Common myeloid progenitor, CD34-positive (primary cell): Measurements from ENCODE around the gene SYNDIG1.

ENCODE experiments used
- CTCF ChIA-PET: fragments of 350-600 bp; sonication (Branson Sonifier 250); formaldehyde crosslinking; loops from one replicate; lab custom pipeline; 2021; ENCODE audit warnings: antibody characterized with exemption; lab: Charles Lee
- POLR2A ChIA-PET: fragments of 350-600 bp; sonication (Branson Sonifier 250); formaldehyde crosslinking; loops from one replicate; lab custom pipeline; 2021; ENCODE audit warnings: antibody characterized with exemption; lab: Charles Lee
- DNase-seq, 3 donors: peaks; one replicate each; pipeline versions ENCODE4 v3.0.0 to v3.0.0-alpha.2; 2013
- H3K27ac ChIP-seq, 2 experiments: 1 replicate in 1 of 2; 2 replicates in 1 of 2; pipeline ENCODE4 v1.7.0; 2013; ENCODE audit warnings: inconsistent platforms in 2 of 2, low read length in 2 of 2, mild to moderate bottlenecking in 2 of 2, low read depth in 1 of 2, moderate library complexity in 1 of 2; ENCODE audit not compliant: severe bottlenecking in 2 of 2, insufficient read depth in 1 of 2, poor library complexity in 1 of 2
- H3K27me3 ChIP-seq, 5 experiments: replicated peaks in 2 of 5; 1 replicate in 3 of 5; 2 replicates in 2 of 5; pipeline versions ENCODE4 v1.6.1 to v1.7.0; 2013; ENCODE audit warnings: low read length in 4 of 5, mild to moderate bottlenecking in 2 of 5, moderate library complexity in 2 of 5, inconsistent platforms in 1 of 5; ENCODE audit not compliant: insufficient read depth in 5 of 5, control insufficient read depth in 4 of 5
- H3K36me3 ChIP-seq, 4 experiments: 1 replicate in 2 of 4; 2 replicates in 2 of 4; pipeline versions ENCODE4 v1.6.1 to v1.7.0; 2013; ENCODE audit warnings: low read length in 3 of 4, control low read depth in 1 of 4, mild to moderate bottlenecking in 1 of 4; ENCODE audit not compliant: control insufficient read depth in 4 of 4, insufficient read depth in 4 of 4
- H3K4me1 ChIP-seq, 4 experiments: 1 replicate in 3 of 4; 2 replicates in 1 of 4; pipeline versions ENCODE4 v1.6.1 to v1.7.1; 2013; ENCODE audit warnings: low read length in 3 of 4, mild to moderate bottlenecking in 3 of 4, control low read depth in 1 of 4, inconsistent platforms in 1 of 4, moderate library complexity in 1 of 4; ENCODE audit not compliant: control insufficient read depth in 4 of 4, insufficient read depth in 4 of 4; ENCODE audit errors: control extremely low read depth in 1 of 4
- H3K4me3 ChIP-seq, 7 experiments: 1 replicate in 4 of 7; 2 replicates in 3 of 7; pipeline versions ENCODE4 v1.5.1 to v1.7.0; 2013; ENCODE audit warnings: mild to moderate bottlenecking in 7 of 7, low read length in 6 of 7, moderate library complexity in 6 of 7, inconsistent platforms in 2 of 7, low read depth in 2 of 7, control low read depth in 1 of 7; ENCODE audit not compliant: insufficient read depth in 4 of 7, control insufficient read depth in 1 of 7; ENCODE audit errors: extremely low read depth in 1 of 7
- H3K9me3 ChIP-seq, 5 experiments: 1 replicate in 4 of 5; 2 replicates in 1 of 5; pipeline versions ENCODE4 v1.6.1 to v1.7.1; 2013; ENCODE audit warnings: low read length in 4 of 5, mild to moderate bottlenecking in 2 of 5, inconsistent platforms in 1 of 5, low read depth in 1 of 5, moderate library complexity in 1 of 5; ENCODE audit not compliant: control insufficient read depth in 4 of 5, insufficient read depth in 2 of 5; ENCODE audit errors: control extremely low read depth in 1 of 5
- WGBS: methylation state at CpG from one replicate; pipeline ENCODE4 v1.1.5; 2013; ENCODE audit not compliant: insufficient coverage; 5-methylcytosine and 5-hydroxymethylcytosine counted together

Gene SYNDIG1

GRCh38 chr20:24560571-24561491 is 91.4 kb downstream of the SYNDIG1 start:
- peaks cover 3 to 22% (median 15%) of the 10 kb centered on the region in 5 experiments for H3K9me3 ChIP-seq
- H3K27me3 ChIP-seq, result no peaks in the 10 kb centered on the region
- 88% methylated on average over 2 of the region's 5 CpGs for WGBS
- no peak for DNase-seq
- ChIA-PET POLR2A (interaction anchor here (0.7 kb wide), 1 partner anchor 221 kb away, joined by 3 read pairs; no protein-coding TSS in a partner anchor), CTCF (no interaction called here)
- no peaks in the 10 kb centered on the region for H3K36me3 ChIP-seq
- H3K27ac ChIP-seq, result no peak overlapping the region
- no peaks in the 10 kb centered on the region for H3K4me1 ChIP-seq
- no peak overlapping the region for H3K4me3 ChIP-seq

- CTCF ChIA-PET, result no interaction called here
- no peaks in the 10 kb centered on the region for H3K27me3 ChIP-seq
- no peak overlapping the region for H3K4me3 ChIP-seq
- no peak overlapping the region for H3K27ac ChIP-seq
- DNase-seq, result no peak
- H3K36me3 ChIP-seq, result no peaks in the 10 kb centered on the region
- peaks cover 3 to 29% (median 16%) of the 10 kb centered on the region in 5 experiments for H3K9me3 ChIP-seq
- WGBS, result no CpG with 5 or more reads among the region's 2 CpGs
- no peaks in the 10 kb centered on the region for H3K4me1 ChIP-seq
- POLR2A ChIA-PET, result no interaction called here
Measured at GRCh38 chr20:24565835-24566351, 96.5 kb downstream of the SYNDIG1 start.

GRCh38 chr20:24566656-24567055 is 97.2 kb downstream of the SYNDIG1 start:
- H3K9me3 ChIP-seq, result peaks cover 3 to 29% (median 16%) of the 10 kb centered on the region in 5 experiments
- H3K27ac ChIP-seq, result no peak overlapping the region
- no peak for DNase-seq
- ChIA-PET POLR2A (no interaction called here), CTCF (no interaction called here)
- H3K4me3 ChIP-seq, result no peak overlapping the region
- no peaks in the 10 kb centered on the region for H3K4me1 ChIP-seq
- 97% methylated on average over 7 of the region's 7 CpGs for WGBS
- H3K36me3 ChIP-seq, result no peaks in the 10 kb centered on the region
- no peaks in the 10 kb centered on the region for H3K27me3 ChIP-seq

GRCh38 chr20:24567508-24567907 is 98.1 kb downstream of the SYNDIG1 start:
- Histone ChIP-seq H3K4me3 (no peak overlapping the region), H3K36me3 (no peaks in the 10 kb centered on the region), H3K27me3 (no peaks in the 10 kb centered on the region), H3K4me1 (no peaks in the 10 kb centered on the region), H3K9me3 (peaks cover 3 to 29% (median 15%) of the 10 kb centered on the region in 5 experiments), H3K27ac (no peak overlapping the region)
- CTCF ChIA-PET, result no interaction called here
- POLR2A ChIA-PET, result no interaction called here
- WGBS, result 100% methylated on average over 5 of the region's 5 CpGs
- DNase-seq, result no peak

- Histone ChIP-seq H3K4me1 (no peaks in the 10 kb centered on the region), H3K4me3 (no peak overlapping the region), H3K9me3 (peaks cover 0 to 17% (median 4%) of the 10 kb centered on the region in 5 experiments), H3K27me3 (no peaks in the 10 kb centered on the region), H3K27ac (no peak overlapping the region), H3K36me3 (no peaks in the 10 kb centered on the region)
- CTCF ChIA-PET, result interaction anchor here (1.7 kb wide), 1 partner anchor 12 kb away, joined by 5 read pairs; no protein-coding TSS in a partner anchor
- POLR2A ChIA-PET, result no interaction called here
- WGBS, result 95% methylated on average over 8 of the region's 8 CpGs
- no peak for DNase-seq
Measured at GRCh38 chr20:24568842-24569241, 99.4 kb downstream of the SYNDIG1 start.

GRCh38 chr20:24571159-24571558 is 101.7 kb downstream of the SYNDIG1 start:
- no peak overlapping the region for H3K4me3 ChIP-seq
- DNase-seq, result no peak
- H3K36me3 ChIP-seq, result no peaks in the 10 kb centered on the region
- H3K27ac ChIP-seq, result no peak overlapping the region
- H3K27me3 ChIP-seq, result no peaks in the 10 kb centered on the region
- no peaks in the 10 kb centered on the region for H3K4me1 ChIP-seq
- WGBS, result 100% methylated on average over 2 of the region's 2 CpGs
- ChIA-PET CTCF (no interaction called here), POLR2A (no interaction called here)
- H3K9me3 ChIP-seq, result peaks cover 0 to 5% (median 3%) of the 10 kb centered on the region in 5 experiments

GRCh38 chr20:24572140-24572539 is 102.7 kb downstream of the SYNDIG1 start:
- Histone ChIP-seq H3K36me3 (no peaks in the 10 kb centered on the region), H3K27me3 (no peaks in the 10 kb centered on the region), H3K4me1 (no peaks in the 10 kb centered on the region), H3K4me3 (no peak overlapping the region), H3K27ac (no peak overlapping the region), H3K9me3 (peaks cover 0 to 3% (median 0%) of the 10 kb centered on the region in 5 experiments)
- ChIA-PET CTCF (no interaction called here), POLR2A (no interaction called here)
- 89% methylated on average over 7 of the region's 7 CpGs for WGBS
- no peak for DNase-seq
